T-helper 1 cell treated with Interleukin-12 subunit alpha and Interleukin-12 subunit beta and Interleukin-4 antibody, amounts not matched to agents 30 ng/mL and 1 ng/mL, for 36 hours (primary cell): ENCODE data around the gene HOATZ. TPM values are rescaled to one million over a fixed set of nuclear protein-coding genes. Genes with fewer than 3 reads are reported as not detected.

Experiments
- intact Hi-C: fragments of 100-400 bp; cut with micrococcal nuclease; formaldehyde crosslinking; loops from one replicate; pipeline ENCODE4 v1.15.1; 2024
- total RNA-seq: library from RNA; stranded (reverse); gene quantifications from 2 replicates; pipeline ENCODE4 v1.2.3, GENCODE V29; 2022

The HOATZ gene
- total RNA-seq, 1 donor from 2014 or later, result not detected

DNA sequence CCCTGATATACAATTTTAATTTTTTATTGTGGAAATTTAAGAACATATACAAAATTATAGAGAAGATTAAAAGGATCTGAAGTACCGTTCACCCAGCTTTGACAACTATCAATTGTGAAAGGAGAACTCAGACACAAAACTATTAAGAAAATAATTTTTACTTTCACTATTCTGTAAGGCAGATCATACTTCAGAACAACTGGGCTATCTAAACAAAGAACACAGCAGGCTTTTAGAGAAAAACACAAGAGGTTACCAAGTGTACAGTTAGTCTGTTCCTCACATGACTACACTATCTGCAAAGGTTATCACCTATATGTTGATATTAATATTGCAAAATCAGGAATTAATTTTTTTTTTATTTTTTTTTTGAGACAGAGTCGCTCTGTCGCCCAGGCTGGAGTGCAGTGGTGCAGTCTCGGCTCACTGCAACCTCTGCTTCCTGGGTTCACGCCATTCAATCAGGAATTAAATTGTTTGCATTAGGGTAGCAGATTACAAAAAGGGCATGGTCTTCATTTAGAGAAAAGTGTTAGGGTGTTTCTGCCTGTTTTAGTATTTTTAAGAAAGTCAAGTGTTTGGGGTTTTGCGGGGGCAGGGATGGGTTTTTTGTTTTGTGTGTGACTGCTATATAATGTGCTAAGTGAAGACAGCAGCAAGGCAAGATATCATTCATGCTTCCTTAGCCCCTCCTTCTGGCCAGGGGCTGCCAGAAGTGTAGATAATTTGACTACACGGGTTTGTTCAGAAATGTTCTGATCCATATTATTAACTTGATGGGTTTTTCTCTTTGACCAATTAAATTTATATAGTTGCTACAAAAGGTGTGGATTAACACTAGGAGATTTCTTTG is 60.0 kb downstream of the HOATZ start:
- intact Hi-C loops, result no loop called here

DNA sequence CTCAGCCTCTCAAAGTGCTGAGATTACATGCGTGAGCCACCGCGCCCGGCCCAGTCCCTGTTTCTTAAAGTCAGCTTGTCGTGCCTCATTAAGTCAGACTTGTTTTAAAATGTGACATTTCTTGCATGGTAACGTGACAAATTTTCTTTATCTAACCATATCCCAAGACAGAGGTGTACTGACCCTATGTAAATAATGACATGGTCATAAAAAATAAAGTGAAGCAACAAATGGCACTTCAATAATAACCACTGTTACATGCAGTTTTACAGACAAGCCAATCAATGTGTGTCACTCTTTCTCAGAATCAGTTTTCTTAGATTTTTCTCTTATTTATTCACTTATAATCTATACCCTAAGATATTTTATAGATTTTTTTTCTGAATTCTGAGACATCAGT is 61.2 kb downstream of the HOATZ start:
- intact Hi-C loops, result no loop called here

DNA sequence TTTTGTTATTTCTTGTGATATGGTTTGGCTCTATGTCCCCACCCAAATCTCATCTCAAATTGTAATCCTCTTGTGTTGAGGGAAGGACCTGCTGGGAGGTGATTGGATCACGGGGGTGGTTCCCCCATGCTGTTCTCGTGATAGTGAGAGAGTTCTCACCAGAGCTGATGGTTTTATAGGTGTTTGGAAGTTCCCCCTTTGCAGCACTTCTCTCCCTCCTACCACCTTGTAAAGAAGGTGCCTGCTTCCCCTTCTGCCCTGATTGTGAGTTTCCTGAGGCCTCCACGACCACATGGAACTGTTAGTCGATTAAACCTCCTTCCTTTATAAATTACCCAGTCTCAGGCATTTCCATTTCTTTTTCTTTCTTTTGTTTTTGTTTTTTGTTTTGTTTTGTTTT is 63.2 kb downstream of the HOATZ start:
- intact Hi-C loops, result no loop called here

DNA sequence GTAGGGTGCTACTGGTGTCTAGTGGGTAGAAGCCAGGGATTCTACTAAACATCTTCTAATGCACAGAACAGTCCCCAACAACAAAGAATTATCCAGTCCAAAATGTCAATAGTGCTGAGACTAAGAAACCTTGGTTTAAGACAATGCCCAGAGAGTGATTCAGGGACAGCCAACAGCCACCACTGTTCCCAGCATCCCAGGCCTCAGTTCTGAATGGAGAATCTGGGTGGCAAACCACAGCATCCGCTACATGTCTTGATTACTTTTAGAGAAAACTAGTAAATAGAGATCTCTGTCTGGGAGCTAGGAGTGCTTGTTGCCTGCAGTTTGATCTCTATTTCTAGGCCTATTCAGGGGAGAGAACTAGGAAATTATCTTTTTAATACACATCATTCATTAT is 66.8 kb downstream of the HOATZ start:
- intact Hi-C loops, result no loop called here

DNA sequence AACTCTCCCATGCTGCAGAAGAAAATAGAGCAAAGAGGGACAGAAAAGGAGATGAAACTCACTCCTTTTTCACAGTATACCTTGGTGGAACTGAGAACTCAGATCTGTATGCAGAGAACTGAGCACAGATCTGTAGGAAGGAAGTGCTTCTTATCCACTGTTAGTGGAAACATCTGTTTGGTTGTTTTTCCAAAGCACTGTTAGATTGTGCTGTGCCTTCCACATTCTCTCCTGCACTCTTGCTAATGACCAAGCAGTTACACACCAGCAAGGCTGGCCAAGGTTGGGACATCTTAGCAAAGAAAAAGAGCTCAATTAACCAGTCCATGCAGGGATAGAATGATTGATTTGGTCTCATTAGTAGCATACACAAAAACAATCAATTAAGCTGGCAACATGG is 67.6 kb downstream of the HOATZ start:
- intact Hi-C loops, result no loop called here

DNA sequence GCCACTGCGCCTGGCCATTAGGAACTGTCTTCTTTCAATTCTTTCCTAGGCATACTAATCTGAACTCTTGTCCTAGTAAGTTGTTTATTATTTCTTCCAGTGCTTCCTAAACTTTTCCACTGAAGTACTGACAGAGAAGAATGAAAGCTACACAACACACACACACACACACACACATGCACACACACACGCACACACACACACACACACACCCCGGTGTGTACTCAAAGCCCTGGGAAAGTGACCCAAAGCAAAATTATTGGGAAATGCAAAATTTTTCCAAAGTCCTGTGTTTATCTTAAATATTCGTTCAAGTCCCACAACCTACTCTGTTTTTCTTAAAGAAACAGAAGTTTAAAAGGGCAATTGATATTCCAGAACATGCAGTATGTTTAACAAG is 68.3 kb downstream of the HOATZ start:
- intact Hi-C loops, result no loop called here

DNA sequence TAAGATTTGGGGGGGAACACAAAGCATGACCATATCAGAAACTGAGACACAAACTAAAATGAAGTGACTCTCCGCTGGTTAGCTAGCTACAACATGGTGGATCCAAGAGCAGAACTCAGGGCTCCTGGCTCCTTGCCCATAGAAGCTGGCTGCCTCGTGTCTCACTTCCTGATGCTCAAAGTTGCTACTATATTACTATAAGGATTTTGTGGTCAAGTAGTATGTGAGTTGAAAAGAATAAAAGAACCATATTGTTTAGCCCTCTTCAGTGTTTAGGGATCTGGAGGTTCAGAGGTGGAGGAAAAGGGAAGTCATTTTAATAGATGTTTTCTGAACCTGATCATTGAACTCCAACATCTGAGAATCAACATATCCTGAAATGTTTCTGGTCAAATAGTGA is 70.8 kb downstream of the HOATZ start:
- intact Hi-C loops, result loop anchor here (5.0 kb wide), 1 partner anchor 133 kb away; no protein-coding TSS in a partner anchor

DNA sequence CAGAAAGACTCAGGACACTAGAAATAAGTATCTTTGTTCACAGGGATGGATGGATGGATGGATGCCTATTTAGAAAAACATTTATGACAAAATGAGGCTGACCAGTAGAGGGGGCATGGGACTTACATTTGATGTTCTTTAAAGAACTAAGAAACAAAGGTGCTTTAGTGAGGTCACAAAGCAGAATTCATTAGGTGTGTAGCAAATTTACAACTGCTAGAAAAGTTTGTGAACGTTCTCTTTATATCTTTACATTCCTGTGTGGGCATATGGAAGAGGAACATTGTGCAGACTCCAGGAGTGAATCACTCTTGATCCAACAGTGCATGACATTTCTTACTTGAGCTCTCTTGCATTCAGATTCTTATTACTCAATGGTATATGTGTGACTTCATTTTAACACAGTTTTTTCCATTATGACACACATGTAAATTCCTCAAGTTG is 71.8 kb downstream of the HOATZ start:
- intact Hi-C loops, result loop anchor here (1.0 to 5.0 kb wide), 7 partner anchors 11 to 255 kb away; partner anchors contain the start of gene PPP2R1B

Other genes starting within 250 kb of the HOATZ start
- not detected in 2 replicates for gene POU2AF3, start 216.2 kb upstream of the HOATZ start, total RNA-seq
- 9.1 and 9.3 TPM in 2 replicates for gene POU2AF1, start 135.5 kb upstream of the HOATZ start, total RNA-seq
- gene BTG4, start 2.4 kb upstream of the HOATZ start, total RNA-seq, result not detected in 2 replicates
- 4.1 and 4.8 TPM in 2 replicates for gene LAYN, start 25.9 kb downstream of the HOATZ start, total RNA-seq
- gene SIK2, start 87.7 kb downstream of the HOATZ start, total RNA-seq, result 7.9 and 9.7 TPM in 2 replicates